Endothelial cell of umbilical vein (primary cell): ENCODE measurements around the gene CPEB2. TPM values are rescaled to one million over a fixed set of nuclear protein-coding genes. Genes with fewer than 3 reads are reported as not detected.

Experiments used
- BruUV-seq: library from RNA; stranded (reverse); fragments of 400-500 nt; replicated peaks from 2 replicates; lab custom pipeline; 2021; lab: Mats Ljungman, UMichigan
- CTCF ChIA-PET: fragments of 300-600, 350-600 bp; sonication (Branson Sonifier 250); formaldehyde crosslinking; loops from one replicate; lab custom pipeline; 2021; ENCODE audit warnings: antibody characterized with exemption, inconsistent platforms; lab: Charles Lee
- POLR2A ChIA-PET: fragments of 300-600, 350-600 bp; sonication (Branson Sonifier 250); formaldehyde crosslinking; loops from one replicate; lab custom pipeline; 2021; ENCODE audit warnings: antibody characterized with exemption, inconsistent platforms; lab: Charles Lee
- DNase-seq: peaks from one replicate; pipeline ENCODE4 v3.0.0-alpha.2; 2011; ENCODE audit warnings: low read depth, low spot score
- FAIRE-seq: peaks from 2 replicates; lab custom pipeline; 2011; peaks lifted over from hg19 to GRCh38; lab: Jason Lieb, UNC
- H2AFZ ChIP-seq: 2 replicates; pipeline ENCODE4 v1.6.0; 2012; ENCODE audit warnings: low read depth, low read length, control low read depth, inconsistent platforms
- H3K27ac ChIP-seq: 2 replicates; pipeline ENCODE4 v1.5.1; 2011; ENCODE audit warnings: low read depth, mild to moderate bottlenecking, control low read depth, low read length, moderate library complexity; ENCODE audit not compliant: insufficient read depth
- H3K27me3 ChIP-seq, 2 experiments: 2 replicates each; pipeline versions ENCODE4 v1.6.0 to v1.6.1; 2011; ENCODE audit warnings: low read length in 2 of 2, mixed read lengths in 1 of 2; ENCODE audit not compliant: control insufficient read depth in 2 of 2, insufficient read depth in 2 of 2
- H3K36me3 ChIP-seq, 2 experiments: 2 replicates in 1 of 2; 3 replicates in 1 of 2; pipeline ENCODE4 v1.5.1; 2011; ENCODE audit warnings: low read length in 2 of 2, mild to moderate bottlenecking in 1 of 2, moderate library complexity in 1 of 2; ENCODE audit not compliant: control insufficient read depth in 2 of 2, insufficient read depth in 2 of 2; ENCODE audit errors: extremely low read depth in 1 of 2
- H3K4me1 ChIP-seq: 3 replicates; pipeline ENCODE4 v1.5.1; 2011; ENCODE audit warnings: mild to moderate bottlenecking, low read length; ENCODE audit not compliant: control insufficient read depth, insufficient read depth; ENCODE audit errors: extremely low read depth
- H3K4me2 ChIP-seq: 2 replicates; pipeline ENCODE4 v1.6.1; 2011; ENCODE audit warnings: low read length, control low read depth, mixed read lengths; ENCODE audit not compliant: insufficient read depth
- H3K4me3 ChIP-seq, 3 experiments: fragments of 200-600 bp in 1 of 3; sonication (generic), shearing (Covaris generic) in 1 of 3; replicated peaks in 1 of 3; 2 replicates each; pipeline ENCODE4 v1.5.1; 2011 to 2016; ENCODE audit warnings: control low read depth in 3 of 3, low read length in 3 of 3, mild to moderate bottlenecking in 2 of 3, inconsistent platforms in 1 of 3, low read depth in 1 of 3, moderate library complexity in 1 of 3; ENCODE audit not compliant: insufficient read depth in 1 of 3
- H3K79me2 ChIP-seq: 2 replicates; pipeline ENCODE4 v1.6.0; 2012; ENCODE audit warnings: low read length, inconsistent platforms; ENCODE audit not compliant: control insufficient read depth, insufficient read depth
- H3K9ac ChIP-seq: replicated peaks from 2 replicates; pipeline ENCODE3; 2011; ENCODE audit warnings: low read length, control low read depth; ENCODE audit not compliant: insufficient read depth; ENCODE audit errors: extremely low read depth
- H3K9me1 ChIP-seq: replicated peaks from 3 replicates; pipeline ENCODE4 v1.6.0; 2011; ENCODE audit warnings: mild to moderate bottlenecking, low read length; ENCODE audit not compliant: control insufficient read depth, insufficient read depth; ENCODE audit errors: extremely low read depth
- H3K9me3 ChIP-seq: replicated peaks from 2 replicates; pipeline ENCODE4 v1.5.1; 2012; ENCODE audit warnings: low read length, inconsistent platforms; ENCODE audit not compliant: control insufficient read depth, insufficient read depth
- H4K20me1 ChIP-seq: replicated peaks from 2 replicates; pipeline ENCODE3; 2011; ENCODE audit warnings: mild to moderate bottlenecking, low read length; ENCODE audit not compliant: control insufficient read depth, insufficient read depth; ENCODE audit errors: extremely low read depth
- EZH2 ChIP-seq: IDR thresholded peaks from 2 replicates; pipeline ENCODE4 v1.6.1; 2012; ENCODE audit warnings: borderline replicate concordance, low read depth, mild to moderate bottlenecking, moderate library complexity, low read length, inconsistent platforms; ENCODE audit not compliant: severe bottlenecking
- GATA2 ChIP-seq: IDR thresholded peaks from 2 replicates; pipeline ENCODE4 v1.7.0; 2011; ENCODE audit warnings: low read depth, mild to moderate bottlenecking, moderate library complexity, mixed read lengths, low read length; ENCODE audit not compliant: insufficient read length, insufficient read depth
- JUN ChIP-seq: IDR thresholded peaks from 2 replicates; pipeline ENCODE4 v1.6.1; 2011; ENCODE audit warnings: borderline replicate concordance, low read depth; ENCODE audit not compliant: insufficient read length, insufficient read depth
- POLR2A ChIP-seq: IDR thresholded peaks from 2 replicates; pipeline ENCODE4 v1.6.1; 2012; ENCODE audit warnings: low read depth, mild to moderate bottlenecking, control low read depth, low read length
- dilution Hi-C: fragments of 300-500 bp; cut with MboI; formaldehyde crosslinking; loops from one replicate; pipeline ENCODE4 v1.15.0; 2019; ENCODE audit warnings: low sequenced_read_pairs; ENCODE audit not compliant: extremely low pct_ligation_motif_present
- intact Hi-C: fragments of 100-400 bp; cut with micrococcal nuclease; formaldehyde crosslinking; loops from one replicate; pipeline ENCODE4 v1.10.0; 2022
- polyA plus RNA-seq, 4 experiments: library from polyadenylated mRNA; depleted of rRNA in 3 of 4; stranded (reverse) in 3 of 4; unstranded in 1 of 4; fragments of >200 nt; gene quantifications; 2 replicates each; pipeline versions ENCODE4 v1.2.1 to v1.2.3, GENCODE V29; 2011 to 2012; ENCODE audit warnings: missing spikeins in 1 of 4
- total RNA-seq: library from RNA; stranded (reverse); gene quantifications from 2 replicates; pipeline ENCODE4 v1.2.3, GENCODE V29; 2021
- TF ChIP-seq, protein P1 (sequence below), 2 donors: IDR thresholded peaks; 1 replicate in 1 of 2; 2 replicates in 1 of 2; pipeline ENCODE4 v1.5.1; 2011; ENCODE audit warnings: low read length in 2 of 2, mild to moderate bottlenecking in 2 of 2, moderate library complexity in 2 of 2, control low read depth in 1 of 2, inconsistent platforms in 1 of 2, low read depth in 1 of 2; ENCODE audit not compliant: insufficient read depth in 1 of 2; ENCODE audit errors: extremely low read depth in 1 of 2

CPEB2 gene
- total and polyA plus RNA-seq, 2 donors (not counting 3 experiments of a cell fraction or from before 2014, with no cell fraction given), result 2.8 to 11.7 TPM

DNA sequence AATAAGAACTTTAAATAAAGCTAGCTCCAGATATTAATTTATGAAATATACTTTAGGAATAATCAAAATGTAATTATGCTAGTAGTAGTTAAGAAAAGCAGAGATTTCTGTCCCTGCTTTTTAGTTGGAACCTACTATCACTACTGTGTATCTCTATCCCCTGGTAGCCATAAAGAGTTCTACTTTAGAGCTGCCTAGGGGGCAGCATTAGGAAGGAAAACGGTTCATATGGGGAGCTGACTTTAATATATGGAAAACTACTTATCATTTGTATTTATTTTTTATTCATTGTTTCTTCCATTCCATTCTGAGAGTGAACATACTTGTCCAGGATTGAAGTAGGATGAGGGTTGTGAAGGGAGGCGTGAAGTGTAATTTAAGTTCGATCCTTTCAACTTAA lies 40.9 kb downstream of the CPEB2 start:
- DNase-seq, result no peak
- peak overlapping the region; percentile 60 for H3K27ac ChIP-seq

DNA sequence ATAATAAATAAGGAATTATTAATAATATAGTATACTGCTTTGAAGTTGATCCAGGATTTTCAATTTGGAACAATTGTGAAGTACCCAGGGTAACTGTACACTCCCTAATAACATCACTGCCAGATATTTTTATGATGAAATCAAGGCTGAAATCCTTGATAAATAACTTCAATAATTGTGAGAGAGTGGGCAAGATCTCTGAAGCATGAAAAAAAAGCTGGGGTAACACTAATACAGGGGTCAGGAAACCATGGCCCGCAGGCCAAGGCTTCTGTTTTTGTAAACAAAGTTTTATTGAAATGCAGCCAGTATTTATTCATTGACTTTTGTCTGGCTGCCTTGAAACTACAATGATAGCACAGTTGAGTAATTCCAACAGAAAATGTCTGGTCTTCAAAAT lies 41.6 kb downstream of the CPEB2 start:
- no TSS peak for BruUV-seq
- Histone ChIP-seq H3K36me3 (no peaks in the 10 kb centered on the region), H3K79me2 (no peaks in the 10 kb centered on the region), H3K27me3 (no peaks in the 10 kb centered on the region), H3K4me3 (no peak overlapping the region), H3K4me2 (no peak overlapping the region), H3K4me1 (peaks cover 22% of the 10 kb centered on the region), H3K9me3 (no peaks in the 10 kb centered on the region), H4K20me1 (no peaks in the 10 kb centered on the region), H3K9me1 (no peaks in the 10 kb centered on the region), H3K27ac (no peak overlapping the region), H3K9ac (no peak overlapping the region), H2AFZ (no peak overlapping the region)
- DNase-seq (no peak), FAIRE-seq (no peak)
- CTCF ChIA-PET, result interaction anchor here (0.6 to 3.1 kb wide), 11 partner anchors 9 to 414 kb away, joined by 3 to 17 read pairs (median 5); partner anchors contain the start of gene CPEB2
- POLR2A ChIA-PET, result no interaction called here
- TF ChIP-seq EZH2 (no peak), GATA2 (no peak)
- dilution Hi-C loops (no loop called here), intact Hi-C loops (loop anchor here (2.0 kb wide), 1 partner anchor 39 kb away; no protein-coding TSS in a partner anchor)

More for the DNA sequence above, 40.9 kb downstream of the CPEB2 start:
- no peaks in the 10 kb centered on the region for H3K9me1 ChIP-seq
- intact Hi-C loops (loop anchor here (2.0 kb wide), 1 partner anchor 38 kb away; no protein-coding TSS in a partner anchor), dilution Hi-C loops (no loop called here)
- CTCF ChIA-PET, result interaction anchor here (0.6 to 3.1 kb wide), 12 partner anchors 9 to 415 kb away, joined by 3 to 17 read pairs (median 5); partner anchors contain the start of gene CPEB2
- no peak for TF ChIP-seq POLR2A
- TF ChIP-seq, protein P1, sequence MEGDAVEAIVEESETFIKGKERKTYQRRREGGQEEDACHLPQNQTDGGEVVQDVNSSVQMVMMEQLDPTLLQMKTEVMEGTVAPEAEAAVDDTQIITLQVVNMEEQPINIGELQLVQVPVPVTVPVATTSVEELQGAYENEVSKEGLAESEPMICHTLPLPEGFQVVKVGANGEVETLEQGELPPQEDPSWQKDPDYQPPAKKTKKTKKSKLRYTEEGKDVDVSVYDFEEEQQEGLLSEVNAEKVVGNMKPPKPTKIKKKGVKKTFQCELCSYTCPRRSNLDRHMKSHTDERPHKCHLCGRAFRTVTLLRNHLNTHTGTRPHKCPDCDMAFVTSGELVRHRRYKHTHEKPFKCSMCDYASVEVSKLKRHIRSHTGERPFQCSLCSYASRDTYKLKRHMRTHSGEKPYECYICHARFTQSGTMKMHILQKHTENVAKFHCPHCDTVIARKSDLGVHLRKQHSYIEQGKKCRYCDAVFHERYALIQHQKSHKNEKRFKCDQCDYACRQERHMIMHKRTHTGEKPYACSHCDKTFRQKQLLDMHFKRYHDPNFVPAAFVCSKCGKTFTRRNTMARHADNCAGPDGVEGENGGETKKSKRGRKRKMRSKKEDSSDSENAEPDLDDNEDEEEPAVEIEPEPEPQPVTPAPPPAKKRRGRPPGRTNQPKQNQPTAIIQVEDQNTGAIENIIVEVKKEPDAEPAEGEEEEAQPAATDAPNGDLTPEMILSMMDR (IDR thresholded peaks at IDR 0.05; ENCODE audit: extremely low read depth in 1 of 2, insufficient read depth in 1 of 2, low read depth in 1 of 2, low read length in 2 of 2), result no peak
- no peak for TF ChIP-seq EZH2
- TF ChIP-seq JUN, result no peak
- H3K9me3 ChIP-seq, result no peaks in the 10 kb centered on the region
- POLR2A ChIA-PET, result no interaction called here
- peaks cover 22% of the 10 kb centered on the region for H3K4me1 ChIP-seq
- H3K36me3 ChIP-seq, result no peaks in the 10 kb centered on the region
- no peak overlapping the region for H2AFZ ChIP-seq
- H3K27me3 ChIP-seq, result no peaks in the 10 kb centered on the region
- peak overlapping the region; percentile 78 for H3K4me2 ChIP-seq
- FAIRE-seq, result no peak
- H3K4me3 ChIP-seq, result no peak overlapping the region
- H3K9ac ChIP-seq, result no peak overlapping the region
- H3K79me2 ChIP-seq, result no peaks in the 10 kb centered on the region
- no TSS peak for BruUV-seq
- no peaks in the 10 kb centered on the region for H4K20me1 ChIP-seq
